Naive thymus-derived CD4-positive, alpha-beta T cell (primary cell): ENCODE data around the gene PCDHB10. TPM values are rescaled to one million over a fixed set of nuclear protein-coding genes. Genes with fewer than 3 reads are reported as not detected.
"Not testable (repeated sequence)": the region's sequence is repeated elsewhere in the genome, so short reads cannot be mapped to it uniquely, and the experiment has no call there.

Source experiments
- ATAC-seq: fragments of 150-1000 bp; cut with Tn5 transposase; 2 replicates; pipeline ENCODE4 v1.10.0; 2021; ENCODE audit warnings: mild to moderate bottlenecking, moderate library complexity
- CTCF ChIA-PET: fragments of 350-600 bp; sonication (Branson Sonifier 250); formaldehyde crosslinking; loops from one replicate; lab custom pipeline; 2021; ENCODE audit warnings: antibody characterized with exemption; lab: Charles Lee
- POLR2A ChIA-PET: fragments of 350-600 bp; sonication (Branson Sonifier 250); formaldehyde crosslinking; loops from one replicate; lab custom pipeline; 2021; ENCODE audit warnings: antibody characterized with exemption, inconsistent platforms; lab: Charles Lee
- DNase-seq, 9 donors: peaks; one replicate each; pipeline versions ENCODE4 v3.0.0 to v3.0.0-alpha.2; 2020 to 2022; ENCODE audit warnings: mixed read lengths in 1 of 9
- H3K27ac ChIP-seq: one replicate; pipeline ENCODE4 v1.7.0; 2013; ENCODE audit warnings: mild to moderate bottlenecking, low read depth, low read length, moderate library complexity
- H3K27me3 ChIP-seq, 2 donors: one replicate each; pipeline ENCODE4 v1.7.0; 2013; ENCODE audit warnings: low read length in 2 of 2, mild to moderate bottlenecking in 2 of 2, moderate library complexity in 2 of 2; ENCODE audit not compliant: control insufficient read depth in 2 of 2, insufficient read depth in 2 of 2
- H3K36me3 ChIP-seq, 3 experiments: 1 replicate in 2 of 3; 2 replicates in 1 of 3; pipeline ENCODE4 v1.7.0; 2013; ENCODE audit warnings: low read length in 3 of 3, mild to moderate bottlenecking in 3 of 3, moderate library complexity in 1 of 3; ENCODE audit not compliant: insufficient read depth in 3 of 3, control insufficient read depth in 2 of 3
- H3K4me1 ChIP-seq, 2 donors: one replicate each; pipeline ENCODE4 v1.7.0; 2013; ENCODE audit warnings: low read length in 2 of 2, mild to moderate bottlenecking in 2 of 2, moderate library complexity in 1 of 2; ENCODE audit not compliant: control insufficient read depth in 2 of 2, insufficient read depth in 2 of 2
- H3K4me3 ChIP-seq: 2 replicates; pipeline ENCODE4 v1.7.0; 2013; ENCODE audit warnings: mild to moderate bottlenecking, low read length
- H3K9me3 ChIP-seq, 3 experiments: 1 replicate in 2 of 3; 2 replicates in 1 of 3; pipeline ENCODE4 v1.7.0; 2013; ENCODE audit warnings: low read length in 3 of 3; ENCODE audit not compliant: control insufficient read depth in 2 of 3
- H3K27ac Mint-ChIP-seq, 9 donors: one replicate each; pipeline ENCODE4 v1.8.0; 2020 to 2022; ENCODE audit warnings: mixed read lengths in 9 of 9, mild to moderate bottlenecking in 8 of 9, moderate library complexity in 5 of 9, inconsistent platforms in 2 of 9
- H3K27me3 Mint-ChIP-seq, 5 donors: one replicate each; pipeline ENCODE4 v1.8.0; 2021 to 2022; ENCODE audit warnings: mixed read lengths in 5 of 5, mild to moderate bottlenecking in 1 of 5
- H3K36me3 Mint-ChIP-seq, 5 donors: one replicate each; pipeline ENCODE4 v1.8.0; 2020 to 2022; ENCODE audit warnings: mixed read lengths in 5 of 5, mild to moderate bottlenecking in 3 of 5, inconsistent platforms in 1 of 5
- H3K4me1 Mint-ChIP-seq, 7 donors: one replicate each; pipeline ENCODE4 v1.8.0; 2020 to 2022; ENCODE audit warnings: mixed read lengths in 7 of 7, mild to moderate bottlenecking in 3 of 7, inconsistent platforms in 1 of 7
- H3K4me3 Mint-ChIP-seq, 10 donors: one replicate each; pipeline ENCODE4 v1.8.0; 2020 to 2022; ENCODE audit warnings: mild to moderate bottlenecking in 10 of 10, mixed read lengths in 10 of 10, moderate library complexity in 6 of 10, inconsistent platforms in 2 of 10
- H3K9me3 Mint-ChIP-seq, 11 donors: one replicate each; pipeline ENCODE4 v1.8.0; 2020 to 2022; ENCODE audit warnings: mixed read lengths in 11 of 11, mild to moderate bottlenecking in 4 of 11, inconsistent platforms in 1 of 11, moderate library complexity in 1 of 11
- intact Hi-C, 2 donors: fragments of 100-400 bp; cut with micrococcal nuclease; formaldehyde crosslinking; loops; one replicate each; pipeline ENCODE4 v1.15.1; 2023
- polyA plus RNA-seq, 2 donors: library from polyadenylated mRNA; unstranded; fragments of 300-500 nt; fragmentation: Illumina TruSeq; gene quantifications; one replicate each; pipeline ENCODE4 v1.2.3, GENCODE V29; 2021
- total RNA-seq, 6 experiments: library from RNA in 5 of 6; stranded (reverse) in 5 of 6; gene quantifications; 1 replicate in 5 of 6; 2 replicates in 1 of 6; pipeline ENCODE4 v1.2.3 and lab custom pipeline; 2021 to 2026

The PCDHB10 gene
- total and polyA plus RNA-seq, 7 experiments from 2014 or later, result 0.12 TPM; not detected in 6

GRCh38 chr5:141175933-141176332 is 16.2 kb upstream of the PCDHB10 start:
- Histone ChIP-seq H3K27me3 (peaks cover 0 to 9% of the 10 kb centered on the region in 2 donors), H3K4me1 (no peaks in the 10 kb centered on the region), H3K36me3 (no peaks in the 10 kb centered on the region), H3K4me3 (no peak overlapping the region), H3K27ac (no peak overlapping the region), H3K9me3 (peaks cover 0 to 17% (median 0%) of the 10 kb centered on the region in 3 experiments)
- POLR2A ChIA-PET, result no interaction called here
- Mint-ChIP-seq H3K36me3 (peaks cover 0 to 15% (median 0%) of the 10 kb centered on the region in 5 donors), H3K27ac (no peak overlapping the region), H3K4me3 (no peak overlapping the region), H3K27me3 (peaks cover 0 to 34% (median 23%) of the 10 kb centered on the region in 5 donors), H3K9me3 (peaks cover 0 to 40% (median 14%) of the 10 kb centered on the region in 11 donors), H3K4me1 (peaks cover 0 to 6% (median 5%) of the 10 kb centered on the region in 7 donors)
- DNase-seq, result no peak
- ATAC-seq, result no peak
- intact Hi-C loops, result no loop called here
- CTCF ChIA-PET, result no interaction called here

DNA sequence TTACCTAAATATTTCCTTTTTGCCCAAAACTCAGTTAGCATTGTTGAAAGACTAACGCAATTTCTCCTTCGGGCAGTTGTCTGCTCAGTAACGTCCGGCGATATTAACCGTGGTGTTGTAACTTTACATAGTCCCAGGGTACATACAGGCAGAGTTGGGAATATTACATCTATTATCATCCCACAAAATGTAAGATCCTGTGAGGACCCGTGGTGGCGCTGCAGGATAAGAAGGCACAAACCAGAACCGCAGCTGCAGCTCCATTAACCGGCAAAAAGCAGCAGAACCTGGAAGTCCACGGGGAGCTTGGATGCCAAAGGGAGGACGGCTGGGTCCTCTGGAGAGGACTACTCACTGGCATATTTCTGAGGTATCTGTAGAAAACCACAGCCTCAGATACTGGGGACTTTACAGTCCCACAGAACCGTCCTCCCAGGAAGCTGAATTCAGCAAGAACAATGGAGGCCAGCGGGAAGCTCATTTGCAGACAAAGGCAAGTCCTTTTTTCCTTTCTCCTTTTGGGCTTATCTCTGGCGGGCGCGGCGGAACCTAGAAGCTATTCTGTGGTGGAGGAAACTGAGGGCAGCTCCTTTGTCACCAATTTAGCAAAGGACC is 14.5 kb upstream of the PCDHB10 start, which contains the start of gene PCDHB8:
Gene PCDHB8, plus strand, starts transcription at position 214 of the 615 bp plus-strand sequence. Its CDS starts 245 bp downstream, at position 459.
- peaks cover 0 to 16% (median 6%) of the 10 kb centered on the region in 5 donors for H3K36me3 Mint-ChIP-seq
- DNase-seq, H3K4me1 ChIP-seq, H3K36me3 ChIP-seq, H3K27me3 ChIP-seq, H3K4me3 ChIP-seq, H3K4me1 Mint-ChIP-seq, ATAC-seq, H3K27ac ChIP-seq, H3K4me3 Mint-ChIP-seq, intact Hi-C loops, H3K27ac Mint-ChIP-seq: not testable (repeated sequence)
- H3K9me3 ChIP-seq, result peaks cover 0 to 17% (median 0%) of the 10 kb centered on the region in 3 experiments
- H3K27me3 Mint-ChIP-seq, result peaks cover 0 to 40% (median 31%) of the 10 kb centered on the region in 5 donors
- H3K9me3 Mint-ChIP-seq, result peaks cover 3 to 45% (median 20%) of the 10 kb centered on the region in 11 donors
- ChIA-PET POLR2A (interaction anchor here (1.0 kb wide), 1 partner anchor 386 kb away, joined by 4 read pairs; no protein-coding TSS in a partner anchor), CTCF (interaction anchor here (1.1 to 1.5 kb wide), 2 partner anchors 9 to 335 kb away, joined by 3 read pairs; partner anchors contain the start of gene PCDHB9)

GRCh38 chr5:141179371-141179770 is 12.8 kb upstream of the PCDHB10 start:
- CTCF ChIA-PET, result interaction anchor here (0.6 kb wide), 1 partner anchor 145 kb away, joined by 4 read pairs; no protein-coding TSS in a partner anchor
- Mint-ChIP-seq H3K9me3 (peaks cover 7 to 42% (median 18%) of the 10 kb centered on the region in 11 donors), H3K36me3 (peaks cover 5 to 22% (median 11%) of the 10 kb centered on the region in 5 donors), H3K27me3 (peaks cover 0 to 36% (median 34%) of the 10 kb centered on the region in 5 donors)
- POLR2A ChIA-PET, H3K27me3 ChIP-seq, H3K36me3 ChIP-seq, H3K4me3 Mint-ChIP-seq, H3K27ac Mint-ChIP-seq, H3K4me3 ChIP-seq, DNase-seq, H3K27ac ChIP-seq, H3K4me1 ChIP-seq, H3K4me1 Mint-ChIP-seq, intact Hi-C loops, ATAC-seq: not testable (repeated sequence)
- H3K9me3 ChIP-seq, result peaks cover 0 to 13% (median 0%) of the 10 kb centered on the region in 3 experiments

DNA sequence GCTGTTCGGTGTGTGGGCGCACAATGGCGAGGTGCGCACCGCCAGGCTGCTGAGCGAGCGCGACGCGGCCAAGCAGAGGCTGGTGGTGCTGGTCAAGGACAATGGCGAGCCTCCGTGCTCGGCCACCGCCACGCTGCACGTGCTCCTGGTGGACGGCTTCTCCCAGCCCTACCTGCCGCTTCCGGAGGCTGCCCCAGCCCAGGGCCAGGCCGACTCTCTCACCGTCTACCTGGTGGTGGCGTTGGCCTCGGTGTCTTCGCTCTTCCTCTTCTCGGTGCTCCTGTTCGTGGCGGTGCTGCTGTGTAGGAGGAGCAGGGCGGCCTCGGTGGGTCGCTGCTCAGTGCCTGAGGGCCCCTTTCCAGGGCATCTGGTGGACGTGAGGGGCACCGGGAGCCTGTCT is 12.3 kb upstream of the PCDHB10 start:
- H3K9me3 Mint-ChIP-seq, result peaks cover 7 to 45% (median 22%) of the 10 kb centered on the region in 11 donors
- H3K4me1 ChIP-seq, H3K4me3 Mint-ChIP-seq, H3K27ac ChIP-seq, H3K4me1 Mint-ChIP-seq, H3K27me3 ChIP-seq, DNase-seq, H3K4me3 ChIP-seq, intact Hi-C loops, POLR2A ChIA-PET, H3K36me3 ChIP-seq, ATAC-seq, H3K27ac Mint-ChIP-seq: not testable (repeated sequence)
- H3K27me3 Mint-ChIP-seq, result peaks cover 0 to 41% (median 39%) of the 10 kb centered on the region in 5 donors
- peaks cover 0 to 10% (median 0%) of the 10 kb centered on the region in 3 experiments for H3K9me3 ChIP-seq
- CTCF ChIA-PET, result interaction anchor here (0.6 kb wide), 1 partner anchor 145 kb away, joined by 4 read pairs; no protein-coding TSS in a partner anchor
- H3K36me3 Mint-ChIP-seq, result peaks cover 5 to 27% (median 11%) of the 10 kb centered on the region in 5 donors

- H3K4me3 ChIP-seq, result no peak overlapping the region
- H3K36me3 ChIP-seq, result no peaks in the 10 kb centered on the region
- peaks cover 0 to 9% of the 10 kb centered on the region in 2 donors for H3K27me3 ChIP-seq
- Mint-ChIP-seq H3K27ac (no peak overlapping the region), H3K4me3 (no peak overlapping the region), H3K9me3 (peaks cover 7 to 45% (median 27%) of the 10 kb centered on the region in 11 donors), H3K4me1 (peaks cover 0 to 1% (median 0%) of the 10 kb centered on the region in 7 donors), H3K36me3 (peaks cover 5 to 29% (median 11%) of the 10 kb centered on the region in 5 donors), H3K27me3 (peaks cover 0 to 45% (median 43%) of the 10 kb centered on the region in 5 donors)
- intact Hi-C loops, result no loop called here
- no peak overlapping the region for H3K27ac ChIP-seq
- no peaks in the 10 kb centered on the region for H3K4me1 ChIP-seq
- no peak for DNase-seq
- ChIA-PET POLR2A (no interaction called here), CTCF (no interaction called here)
- peaks cover 0 to 7% (median 0%) of the 10 kb centered on the region in 3 experiments for H3K9me3 ChIP-seq
- ATAC-seq, result no peak
Measured at GRCh38 chr5:141180313-141180712, 11.8 kb upstream of the PCDHB10 start.

GRCh38 chr5:141182248-141182647 is 9.9 kb upstream of the PCDHB10 start, which contains the start of gene PCDHB16:
Gene PCDHB16 (plus strand): TSS chr5:141182387. CDS start chr5:141182560, 173 bp downstream.
- POLR2A ChIA-PET, result no interaction called here

More at GRCh38 chr5:141182248-141182647, 9.9 kb upstream of the PCDHB10 start, which contains the start of gene PCDHB16:
- Mint-ChIP-seq H3K4me3 (no peak within 1 kb of the TSS), H3K27me3 (peaks cover 0 to 62% (median 58%) of the 10 kb centered on the region in 5 donors), H3K9me3 (peaks cover 10 to 59% (median 33%) of the 10 kb centered on the region in 11 donors), H3K4me1 (peaks cover 0 to 9% (median 5%) of the 10 kb centered on the region in 7 donors), H3K36me3 (peaks cover 5 to 33% (median 18%) of the 10 kb centered on the region in 5 donors), H3K27ac (peak within 1 kb of the TSS in 2 of 9 donors; percentile 18 to 25)
- Histone ChIP-seq H3K27ac (no peak within 1 kb of the TSS), H3K9me3 (peaks cover 0 to 7% (median 0%) of the 10 kb centered on the region in 3 experiments), H3K27me3 (no peaks in the 10 kb centered on the region), H3K36me3 (no peaks in the 10 kb centered on the region), H3K4me3 (no peak within 1 kb of the TSS), H3K4me1 (no peaks in the 10 kb centered on the region)
- intact Hi-C loops, result no loop called here
- CTCF ChIA-PET, result interaction anchor here (0.6 to 1.0 kb wide), 2 partner anchors 332 to 654 kb away, joined by 3 read pairs; no protein-coding TSS in a partner anchor
- DNase-seq (no peak), ATAC-seq (no peak)
